Glomerular endothelial cell (primary cell): ENCODE measurements around the gene NLRX1. TPM values are rescaled to one million over a fixed set of nuclear protein-coding genes. Genes with fewer than 3 reads are reported as not detected.
"Not testable (repeated sequence)": the region's sequence is repeated elsewhere in the genome, so short reads cannot be mapped to it uniquely, and the experiment has no call there.

Experiments
- DNase-seq: peaks from one replicate; pipeline ENCODE4 v3.0.0-alpha.2; 2011; ENCODE audit warnings: low read depth, low spot score; ENCODE audit errors: extremely low read depth
- total RNA-seq: library from RNA; depleted of rRNA; stranded (reverse); fragments of >200 nt; gene quantifications from 2 replicates; pipeline ENCODE4 v1.2.3, GENCODE V29; 2015

The NLRX1 gene
- total RNA-seq, 1 donor from 2014 or later, result 21.6 TPM

GRCh38 chr11:119152604-119153003, 15.9 kb upstream of the NLRX1 start:
- no peak for DNase-seq

GRCh38 chr11:119153049-119153818, 15.3 kb upstream of the NLRX1 start:
- no peak for DNase-seq

GRCh38 chr11:119154178-119154577, 14.3 kb upstream of the NLRX1 start:
- no peak for DNase-seq

- DNase-seq, result no peak
Measured at GRCh38 chr11:119155733-119156492, 12.6 kb upstream of the NLRX1 start.

- DNase-seq, result no peak
Measured at GRCh38 chr11:119156496-119156895, 12.0 kb upstream of the NLRX1 start.

- no peak for DNase-seq
Measured at GRCh38 chr11:119157063-119157462, 11.5 kb upstream of the NLRX1 start.

GRCh38 chr11:119158467-119158866, 10.1 kb upstream of the NLRX1 start:
- DNase-seq, result no peak

GRCh38 chr11:119160151-119160550, 8.4 kb upstream of the NLRX1 start:
- DNase-seq, result no peak

GRCh38 chr11:119161871-119162270, 6.7 kb upstream of the NLRX1 start:
- no peak for DNase-seq

GRCh38 chr11:119166368-119167076, 2.0 kb upstream of the NLRX1 start:
- DNase-seq, result no peak

- not testable (repeated sequence) for DNase-seq
Measured at GRCh38 chr11:119167077-119167458, 1.5 kb upstream of the NLRX1 start.

- DNase-seq, result no peak
Measured at GRCh38 chr11:119167933-119168332, 592 bp upstream of the NLRX1 start.

- DNase-seq, result no peak
Measured at GRCh38 chr11:119169282-119169719, 776 bp downstream of the NLRX1 start.

GRCh38 chr11:119172513-119172912, 4.0 kb downstream of the NLRX1 start:
- DNase-seq, result no peak

GRCh38 chr11:119173453-119173852, 4.9 kb downstream of the NLRX1 start:
- no peak for DNase-seq

- DNase-seq, result no peak
Measured at GRCh38 chr11:119175493-119176077, 7.1 kb downstream of the NLRX1 start.

GRCh38 chr11:119178166-119178680, 9.7 kb downstream of the NLRX1 start:
- DNase-seq, result no peak

GRCh38 chr11:119179342-119179741, 10.8 kb downstream of the NLRX1 start:
- DNase-seq, result no peak

- DNase-seq, result no peak
Measured at GRCh38 chr11:119179983-119180382, 11.5 kb downstream of the NLRX1 start.

GRCh38 chr11:119180729-119181676, 12.5 kb downstream of the NLRX1 start:
- DNase-seq, result no peak
